Cardiac septum (tissue), 1 donor: Measurements from ENCODE around the gene COA8. TPM values are rescaled to one million over a fixed set of nuclear protein-coding genes. Genes with fewer than 3 reads are reported as not detected.

Experiments used
- DNase-seq: peaks from one replicate; pipeline ENCODE4 v3.0.0-alpha.2; 2020; ENCODE audit warnings: low spot score
- intact Hi-C: fragments of 100-400 bp; cut with DNase I; formaldehyde crosslinking; loops from one replicate; pipeline ENCODE4 v1.14.0; 2022
- total RNA-seq: library from RNA; stranded (reverse); fragmentation: NEBNext Ultra II Directional; extraction: Animal tissue kit (Norgen Biotek cat#: 25700); gene quantifications from one replicate; pipeline ENCODE4 v1.2.1, GENCODE V29; 2021
- donor health status: DM: no; HTN: no; CAD: no.

The COA8 gene
- total RNA-seq, 1 donor from 2014 or later: 43.8 TPM

- intact Hi-C loops: no loop called here
- no peak for DNase-seq
These were observed 2.1 kb upstream of the COA8 start for GRCh38 chr14:103560691-103561090.

GRCh38 chr14:103561381-103562178 lies 1.2 kb upstream of the COA8 start:
- no peak for DNase-seq
- intact Hi-C loops: no loop called here

DNA sequence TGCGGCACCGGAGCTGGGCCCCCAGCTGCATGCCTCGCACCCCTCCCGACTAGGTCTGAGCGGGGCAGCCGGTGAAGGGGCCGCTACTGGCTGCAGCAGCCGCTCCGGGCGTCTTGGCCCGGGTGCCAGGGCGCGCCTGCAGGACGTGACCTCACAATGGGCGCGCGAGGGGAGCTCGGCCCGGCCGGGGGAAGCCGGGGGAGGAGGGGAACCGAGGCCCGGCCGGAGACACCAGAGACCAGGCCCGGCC lies 656 bp upstream of the COA8 start:
- DNase-seq: no peak

DNA sequence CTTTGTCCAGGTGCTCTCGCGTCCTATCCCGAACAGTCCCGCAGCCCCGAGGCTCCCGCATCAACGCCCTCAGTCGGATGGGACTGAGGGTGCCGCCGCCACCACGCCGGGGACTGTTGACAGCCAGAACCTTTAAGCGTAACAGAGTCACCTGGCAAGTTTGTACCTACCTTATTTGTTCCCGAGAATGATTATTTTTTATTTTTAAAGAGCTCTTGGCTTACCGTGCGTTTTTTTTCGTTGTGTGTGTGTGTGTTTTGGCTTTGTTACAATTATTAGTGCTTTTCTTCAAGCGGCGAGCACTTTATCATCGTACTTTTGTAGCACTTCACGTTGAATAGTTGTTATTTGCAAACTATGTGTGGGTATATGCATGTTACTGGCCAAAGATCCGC lies 463 bp downstream of the COA8 start:
- DNase-seq: no peak
- intact Hi-C loops: no loop called here

More for the DNA sequence above, 656 bp upstream of the COA8 start:
- intact Hi-C loops: no loop called here

DNA sequence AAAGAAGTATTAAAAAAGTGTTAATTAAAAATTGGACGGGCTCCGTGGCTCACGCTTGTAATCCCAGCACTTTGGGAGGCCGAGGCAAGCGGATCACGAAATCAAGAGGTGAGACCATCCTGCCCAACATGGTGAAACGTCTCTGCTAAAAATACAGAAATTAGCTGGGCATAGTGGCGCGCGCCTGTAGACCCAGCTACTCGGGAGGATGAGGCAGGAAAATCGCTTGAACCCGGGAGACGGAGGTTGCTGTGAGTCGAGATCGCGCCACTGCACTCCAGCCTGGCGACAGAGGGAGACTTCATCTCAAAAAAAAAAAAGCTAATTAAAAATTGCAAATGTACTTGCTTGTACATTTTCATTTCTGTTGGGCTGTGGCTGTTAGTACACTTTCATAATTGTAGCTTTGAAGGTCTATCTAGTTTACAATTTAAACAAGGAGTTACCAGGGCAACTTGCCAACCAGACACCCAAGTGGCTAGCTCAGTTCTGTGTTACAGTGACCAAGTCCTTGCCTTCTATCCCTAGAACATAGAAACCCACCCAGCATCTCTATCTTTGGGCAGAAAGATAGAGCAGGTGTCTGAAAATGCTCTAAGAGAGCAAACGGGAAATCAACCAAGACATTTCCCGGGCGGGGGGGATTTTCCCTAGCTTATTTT lies 1.2 kb downstream of the COA8 start:
- no peak for DNase-seq
- intact Hi-C loops: no loop called here

GRCh38 chr14:103568952-103569351 lies 6.2 kb downstream of the COA8 start:
- intact Hi-C loops: no loop called here

DNA sequence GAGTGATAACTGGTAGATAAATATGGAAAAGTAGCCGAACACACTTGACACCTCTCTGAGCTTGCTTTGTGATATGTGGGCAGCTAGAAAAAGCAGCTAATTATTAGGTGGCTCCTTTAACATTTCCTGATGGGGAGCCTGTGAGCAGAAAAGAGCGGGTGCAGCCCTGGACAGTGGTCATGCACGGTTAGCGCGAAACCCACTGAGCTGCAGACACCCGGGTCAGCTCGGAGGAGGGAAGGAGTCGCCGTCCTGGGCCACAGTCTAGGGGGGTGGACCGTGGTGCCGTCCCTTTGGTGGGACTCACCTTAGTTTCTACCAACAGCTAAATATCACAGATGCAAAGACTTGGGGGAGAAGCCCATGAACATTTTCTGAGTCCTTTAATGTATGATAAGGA lies 6.6 kb downstream of the COA8 start:
- intact Hi-C loops: no loop called here
- no peak for DNase-seq

More at GRCh38 chr14:103568952-103569351, 6.2 kb downstream of the COA8 start:
- no peak for DNase-seq

GRCh38 chr14:103574104-103574503 lies 11.3 kb downstream of the COA8 start:
- DNase-seq: no peak
- intact Hi-C loops: loop anchor here (5.0 to 10.0 kb wide), 3 partner anchors 138 to 411 kb away; no protein-coding TSS in a partner anchor

GRCh38 chr14:103574707-103575285 lies 12.0 kb downstream of the COA8 start:
- intact Hi-C loops: loop anchor here (5.0 to 10.0 kb wide), 4 partner anchors 53 to 410 kb away; partner anchors contain the start of gene KLC1
- no peak for DNase-seq

- peak; percentile 94 for DNase-seq
- intact Hi-C loops: loop anchor here (5.0 to 10.0 kb wide), 2 partner anchors 51 to 408 kb away; partner anchors contain the start of gene KLC1
These were observed 13.7 kb downstream of the COA8 start for GRCh38 chr14:103576371-103577024.

DNA sequence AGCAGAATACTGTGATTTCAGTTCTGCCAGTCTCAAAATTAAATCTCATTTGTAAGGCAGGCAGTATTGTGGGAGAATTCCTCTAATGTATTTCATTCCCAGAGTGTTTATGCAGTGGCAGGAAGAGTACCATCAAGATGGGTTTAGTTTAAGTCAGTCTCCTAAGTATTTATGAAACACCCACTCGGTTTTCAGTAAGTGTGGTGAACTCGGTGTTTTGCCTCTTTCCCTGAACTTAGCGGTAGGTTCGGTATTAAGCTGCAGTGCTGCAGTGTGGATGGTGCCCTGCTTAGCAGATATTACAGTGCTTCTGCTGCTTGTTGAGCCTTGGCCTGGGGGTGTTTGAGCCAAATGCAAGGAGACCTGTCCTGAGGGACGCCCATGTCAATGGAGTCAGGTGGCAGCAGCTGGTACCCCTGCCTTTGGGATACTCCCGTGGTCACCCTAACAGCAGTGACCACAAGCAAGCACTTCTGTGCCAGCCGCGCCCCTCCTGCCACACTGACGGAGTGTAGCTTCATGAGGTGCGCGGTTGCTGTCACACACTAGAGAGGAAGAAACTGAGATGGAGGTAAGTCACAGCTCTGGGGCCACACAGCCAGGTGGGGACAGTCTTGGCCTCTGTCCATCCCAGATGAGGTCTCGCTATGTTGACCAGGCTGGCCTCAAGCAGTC lies 15.8 kb downstream of the COA8 start:
- intact Hi-C loops: loop anchor here (5.0 to 10.0 kb wide), 2 partner anchors 49 to 406 kb away; partner anchors contain the start of gene KLC1
- DNase-seq: no peak

DNA sequence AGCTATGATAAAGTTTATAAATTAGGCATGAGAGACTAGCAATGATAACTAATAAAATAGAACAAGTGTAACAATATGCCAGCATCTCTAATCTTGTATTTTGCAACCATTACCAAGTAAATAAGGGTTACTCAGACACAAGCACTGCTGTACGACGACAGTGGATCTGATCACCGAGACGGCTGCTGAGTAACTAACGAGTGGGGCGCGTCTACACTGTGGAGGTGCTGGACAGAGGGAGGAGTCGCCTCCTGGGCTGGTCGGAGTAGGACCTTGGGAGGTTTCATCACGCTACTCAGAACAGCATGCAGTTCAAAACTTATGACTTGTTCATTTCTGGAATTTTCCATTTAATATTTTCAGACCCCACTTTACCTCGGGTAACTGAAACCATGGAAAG lies 18.4 kb downstream of the COA8 start:
- intact Hi-C loops: no loop called here
- DNase-seq: no peak

GRCh38 chr14:103581954-103582703 lies 19.4 kb downstream of the COA8 start:
- intact Hi-C loops: no loop called here
- no peak for DNase-seq

DNA sequence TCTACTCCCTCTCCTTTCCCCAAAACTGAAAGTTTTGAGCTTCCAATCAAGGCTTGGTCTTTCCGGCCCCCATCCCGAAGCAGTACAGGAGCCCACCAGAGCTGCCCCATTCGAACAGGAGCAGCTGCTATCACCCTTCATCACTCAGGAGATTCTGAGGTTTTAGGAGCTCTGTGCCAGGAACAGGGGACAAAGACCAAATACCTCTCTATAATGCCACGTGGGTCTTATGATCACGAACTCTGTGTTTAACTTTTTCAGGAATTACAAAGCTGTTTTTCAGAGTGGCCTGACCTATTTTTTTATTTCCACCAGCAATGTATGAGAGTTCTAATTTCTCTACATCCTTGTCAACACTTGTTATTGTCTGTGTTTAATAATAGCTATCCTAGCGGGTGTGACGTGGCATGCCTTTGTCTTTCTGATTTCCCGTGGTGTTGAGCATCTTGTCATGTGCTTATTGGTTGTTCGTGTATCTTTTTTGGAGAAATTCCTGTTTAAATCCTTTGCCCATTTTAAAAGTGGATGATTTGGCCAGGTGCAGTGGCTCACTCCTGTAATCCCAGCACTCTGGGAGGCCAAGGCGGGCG lies 21.7 kb downstream of the COA8 start:
- no peak for DNase-seq

GRCh38 chr14:103593577-103593976 lies 30.8 kb downstream of the COA8 start:
- no peak for DNase-seq
- intact Hi-C loops: no loop called here

More for the DNA sequence above, 21.7 kb downstream of the COA8 start:
- intact Hi-C loops: no loop called here

GRCh38 chr14:103594265-103594664 lies 31.5 kb downstream of the COA8 start:
- DNase-seq: no peak
- intact Hi-C loops: no loop called here

DNA sequence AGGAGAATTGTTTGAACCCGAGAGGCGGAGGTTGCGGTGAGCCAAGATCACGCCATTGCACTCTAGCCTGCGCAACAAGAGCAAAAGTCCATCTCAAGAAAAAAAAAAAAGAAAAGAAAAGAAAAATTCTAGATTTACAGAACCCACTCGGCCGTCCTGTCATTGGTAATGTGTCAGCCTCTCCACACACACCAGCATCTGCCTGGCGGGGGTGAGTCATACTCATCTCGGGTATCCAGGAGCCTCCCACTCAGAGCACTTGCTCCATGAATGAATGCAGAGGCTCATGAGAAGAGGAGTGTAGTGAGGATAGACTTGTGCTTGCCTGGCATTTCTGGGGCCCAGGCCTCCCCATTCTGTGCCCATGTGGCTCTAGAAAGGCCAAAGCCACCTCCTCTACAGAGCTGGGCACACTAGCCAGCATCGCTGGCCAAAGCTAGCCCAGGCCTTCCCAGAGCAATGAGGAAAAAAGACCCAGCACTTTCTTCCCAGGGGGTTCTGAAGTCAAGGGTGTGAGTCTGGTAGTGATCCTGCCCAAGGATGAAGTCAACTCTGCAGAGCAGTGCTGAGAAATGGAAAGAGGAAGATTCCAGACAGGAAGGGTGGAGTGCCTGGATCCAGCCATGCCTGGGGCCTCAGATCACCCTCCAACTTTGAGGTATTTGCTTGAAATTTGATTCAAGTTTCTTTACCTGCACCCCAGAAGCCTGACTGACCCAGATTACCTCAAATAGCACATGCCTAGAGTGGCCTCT lies 35.0 kb downstream of the COA8 start:
- intact Hi-C loops: no loop called here
- DNase-seq: no peak

DNA sequence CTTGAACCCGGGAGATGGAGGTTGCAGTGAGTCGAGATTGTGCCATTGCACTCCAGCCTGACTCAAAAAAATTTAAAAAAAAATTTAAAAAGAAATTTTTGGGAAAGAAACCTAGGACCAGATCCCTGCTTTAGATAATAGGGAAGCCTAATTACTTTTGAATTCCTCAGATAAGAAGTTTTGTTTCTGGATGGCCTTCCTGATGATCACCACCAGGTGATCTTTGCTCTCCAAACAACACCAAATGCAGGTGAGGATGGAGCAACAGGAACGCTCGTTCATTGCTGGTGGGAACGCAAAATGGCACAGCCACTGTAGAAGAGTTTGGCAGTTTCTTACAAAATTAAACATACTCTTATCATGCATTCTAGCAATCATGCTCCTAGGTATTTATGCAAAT lies 37.7 kb downstream of the COA8 start:
- no peak for DNase-seq
- intact Hi-C loops: no loop called here
